Measurements from ENCODE around the gene TFF1. TPM values are rescaled to one million over a fixed set of nuclear protein-coding genes. Genes with fewer than 3 reads are reported as not detected.

The TFF1 gene
- total RNA-seq, 2 donors from 2014 or later, result 233 to 916 TPM

GRCh38 chr21:42321845-42322244, 44.5 kb downstream of the TFF1 start:
- H3K27ac ChIP-seq, result no peak overlapping the region
- intact Hi-C loops (cut with DNase I), result no loop called here
- no peak for DNase-seq
- no peak for TF ChIP-seq CTCF (IDR thresholded peaks at IDR 0.05)
- no peaks in the 10 kb centered on the region for H3K27me3 ChIP-seq
- no peak overlapping the region for H3K4me3 ChIP-seq
- H3K9me3 ChIP-seq, result no peaks in the 10 kb centered on the region
- H3K4me1 ChIP-seq, result no peaks in the 10 kb centered on the region
- no peak overlapping the region for H3K9ac ChIP-seq (ENCODE audit: low read depth in 2 of 2, low read length in 2 of 2)
- H3K36me3 ChIP-seq, result no peaks in the 10 kb centered on the region

- no peaks in the 10 kb centered on the region for H3K9me3 ChIP-seq
- no peak overlapping the region for H3K27ac ChIP-seq
- intact Hi-C loops (cut with DNase I), result no loop called here
- H3K27me3 ChIP-seq, result no peaks in the 10 kb centered on the region
- H3K4me3 ChIP-seq, result no peak overlapping the region
- no peak for TF ChIP-seq CTCF (IDR thresholded peaks at IDR 0.05)
- no peak for DNase-seq
- H3K9ac ChIP-seq (ENCODE audit: low read depth in 2 of 2, low read length in 2 of 2), result no peak overlapping the region
- H3K4me1 ChIP-seq, result no peaks in the 10 kb centered on the region
- H3K36me3 ChIP-seq, result no peaks in the 10 kb centered on the region
These were observed 45.1 kb downstream of the TFF1 start for GRCh38 chr21:42321231-42321630.

- H3K4me1 ChIP-seq, result no peaks in the 10 kb centered on the region
- peak; percentile 17 for DNase-seq
- no peaks in the 10 kb centered on the region for H3K36me3 ChIP-seq
- no peaks in the 10 kb centered on the region for H3K27me3 ChIP-seq
- no peak for TF ChIP-seq CTCF (IDR thresholded peaks at IDR 0.05)
- no peak overlapping the region for H3K4me3 ChIP-seq
- intact Hi-C loops (cut with DNase I), result no loop called here
- H3K27ac ChIP-seq, result no peak overlapping the region
- H3K9ac ChIP-seq (ENCODE audit: low read depth in 2 of 2, low read length in 2 of 2), result no peak overlapping the region
- H3K9me3 ChIP-seq, result no peaks in the 10 kb centered on the region
These were observed 45.5 kb downstream of the TFF1 start for GRCh38 chr21:42320791-42321190.

GRCh38 chr21:42319851-42320572, 46.3 kb downstream of the TFF1 start:
- H3K36me3 ChIP-seq, result no peaks in the 10 kb centered on the region
- H3K4me3 ChIP-seq, result no peak overlapping the region
- peak; percentile 59 for DNase-seq
- no peaks in the 10 kb centered on the region for H3K9me3 ChIP-seq
- peak overlapping the region; percentile 16 for H3K27ac ChIP-seq
- no peak for TF ChIP-seq CTCF (IDR thresholded peaks at IDR 0.05)
- H3K9ac ChIP-seq (ENCODE audit: low read depth in 2 of 2, low read length in 2 of 2), result peak overlapping the region in 1 of 2 donors; percentile 28
- no peaks in the 10 kb centered on the region for H3K4me1 ChIP-seq
- intact Hi-C loops (cut with DNase I), result no loop called here
- no peaks in the 10 kb centered on the region for H3K27me3 ChIP-seq

GRCh38 chr21:42319376-42319775, 47.0 kb downstream of the TFF1 start:
- Histone ChIP-seq H3K9ac (ENCODE audit: low read depth in 2 of 2, low read length in 2 of 2) (peak overlapping the region in 1 of 2 donors; percentile 28), H3K9me3 (no peaks in the 10 kb centered on the region), H3K4me3 (no peak overlapping the region), H3K27ac (peak overlapping the region; percentile 16), H3K36me3 (no peaks in the 10 kb centered on the region), H3K27me3 (no peaks in the 10 kb centered on the region), H3K4me1 (no peaks in the 10 kb centered on the region)
- peak; percentile 51 for DNase-seq
- TF ChIP-seq CTCF (IDR thresholded peaks at IDR 0.05), result no peak
- intact Hi-C loops (cut with DNase I), result no loop called here
